ENCODE measurements around the gene MAN1C1. TPM values are rescaled to one million over a fixed set of nuclear protein-coding genes. Genes with fewer than 3 reads are reported as not detected.

MAN1C1 gene
- total RNA-seq, 1 experiment from 2014 or later = 1.5 TPM

DNA sequence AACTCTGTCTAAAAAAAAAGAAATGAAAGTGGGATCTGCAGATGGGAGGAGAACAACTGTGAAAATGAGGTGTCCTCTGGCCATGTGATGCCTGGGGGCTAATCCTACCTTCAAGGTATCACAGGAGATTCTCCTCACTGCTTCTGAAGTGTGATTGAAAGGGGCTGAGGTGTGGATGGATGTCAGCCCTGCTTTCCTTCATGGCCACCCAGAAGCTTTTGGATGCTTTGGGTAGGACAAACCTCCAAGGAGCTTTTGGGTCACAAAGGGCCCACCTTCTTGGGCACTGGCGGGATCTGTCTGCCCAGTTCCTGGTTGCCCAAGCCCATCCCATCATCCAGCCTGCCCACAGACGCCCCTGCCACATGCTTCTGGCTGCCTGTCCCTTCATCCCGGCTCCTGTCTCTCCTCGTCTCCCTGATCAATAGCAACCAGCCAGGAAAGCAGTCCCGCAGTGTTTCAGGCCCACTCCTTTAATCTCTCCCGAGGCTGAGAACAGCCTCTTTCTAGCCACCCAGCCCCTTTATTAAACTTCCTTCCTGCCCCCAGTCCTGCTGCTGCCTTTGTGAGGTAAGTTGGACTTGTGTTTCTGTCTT, 87.2 kb downstream of the MAN1C1 start:
- TF ChIP-seq SIN3A (IDR thresholded peaks at IDR 0.05; ENCODE audit: borderline replicate concordance, insufficient read depth, low read depth, low read length) (no peak), REST (IDR thresholded peaks at IDR 0.05; ENCODE audit: insufficient read depth in 1 of 2, low read depth in 2 of 2, low read length in 1 of 2) (no peak), CTCF (IDR thresholded peaks at IDR 0.05) (no peak), POLR2AphosphoS5 (IDR thresholded peaks at IDR 0.05; ENCODE audit: low read depth, low read length) (no peak), TCF7L2 (IDR thresholded peaks at IDR 0.05; ENCODE audit: low read depth, low read length) (no peak)
- H3K36me3 ChIP-seq (ENCODE audit: control insufficient read depth, insufficient read depth, low read length) = no peaks in the 10 kb centered on the region
- ATAC-seq (no peak), DNase-seq (ENCODE audit: low read depth, low spot score) (no peak)
- H3K4me3 ChIP-seq (ENCODE audit: low read depth in 2 of 2, low read length in 2 of 2) = no peak overlapping the region
- intact Hi-C loops (cut with micrococcal nuclease; ENCODE audit: unreplicated experiment) (no loop called here), in situ Hi-C loops (cut with HindIII; ENCODE audit: low pct_unique_long_range_greater_than_20kb, low sequenced_read_pairs) (no loop called here)
- H3K9me3 ChIP-seq (ENCODE audit: control insufficient read depth, insufficient read depth, low read depth, low read length) = no peaks in the 10 kb centered on the region
- no TSS peak for BruUV-seq (replicated peaks)
- no peaks in the 10 kb centered on the region for H3K4me1 ChIP-seq (ENCODE audit: control insufficient read depth, insufficient read depth, low read length)
- POLR2A ChIA-PET = no interaction called here
- H3K27me3 ChIP-seq (ENCODE audit: control insufficient read depth, insufficient read depth, low read length) = no peaks in the 10 kb centered on the region
- H3K27ac ChIP-seq (ENCODE audit: low read length) = no peak overlapping the region
- CTCF ChIA-PET = no interaction called here

DNA sequence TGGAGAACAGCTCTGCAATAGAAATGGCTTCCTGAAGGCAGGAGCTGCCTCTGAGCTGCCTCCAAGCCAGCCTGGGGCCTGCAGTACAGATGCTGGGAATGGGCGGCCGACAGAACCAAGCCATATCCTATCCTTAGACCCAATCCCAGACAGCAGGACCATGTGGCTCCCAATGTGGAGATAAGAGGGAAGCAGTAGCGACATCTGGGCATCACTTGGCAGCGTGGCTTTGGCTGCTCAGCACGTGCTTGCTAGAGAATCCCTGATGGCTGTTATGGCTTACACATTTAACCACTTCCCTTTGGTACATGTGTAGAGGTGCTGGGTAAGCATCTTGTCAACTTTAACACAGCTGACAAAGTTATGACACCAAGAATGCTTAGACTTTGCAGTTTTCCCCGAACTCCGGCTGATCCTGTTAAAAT, 87.7 kb downstream of the MAN1C1 start:
- intact Hi-C loops (cut with micrococcal nuclease; ENCODE audit: unreplicated experiment) (no loop called here), in situ Hi-C loops (cut with HindIII; ENCODE audit: low pct_unique_long_range_greater_than_20kb, low sequenced_read_pairs) (no loop called here)
- DNase-seq (ENCODE audit: low read depth, low spot score) = no peak
- ATAC-seq = no peak
- Histone ChIP-seq H3K27me3 (ENCODE audit: control insufficient read depth, insufficient read depth, low read length) (no peaks in the 10 kb centered on the region), H3K36me3 (ENCODE audit: control insufficient read depth, insufficient read depth, low read length) (no peaks in the 10 kb centered on the region), H3K4me3 (ENCODE audit: low read depth in 2 of 2, low read length in 2 of 2) (no peak overlapping the region), H3K27ac (ENCODE audit: low read length) (no peak overlapping the region), H3K9me3 (ENCODE audit: control insufficient read depth, insufficient read depth, low read depth, low read length) (no peaks in the 10 kb centered on the region), H3K4me1 (ENCODE audit: control insufficient read depth, insufficient read depth, low read length) (no peaks in the 10 kb centered on the region)
- BruUV-seq (replicated peaks) = no TSS peak
- ChIA-PET CTCF (no interaction called here), POLR2A (no interaction called here)
- TF ChIP-seq POLR2AphosphoS5 (IDR thresholded peaks at IDR 0.05; ENCODE audit: low read depth, low read length) (no peak), SIN3A (IDR thresholded peaks at IDR 0.05; ENCODE audit: borderline replicate concordance, insufficient read depth, low read depth, low read length) (no peak), TCF7L2 (IDR thresholded peaks at IDR 0.05; ENCODE audit: low read depth, low read length) (no peak), CTCF (IDR thresholded peaks at IDR 0.05) (no peak), REST (IDR thresholded peaks at IDR 0.05; ENCODE audit: insufficient read depth in 1 of 2, low read depth in 2 of 2, low read length in 1 of 2) (no peak)
